KBM-7 (cell line): Measurements from ENCODE around the gene NADK2.

Experiments used
- DNase-seq: peaks from one replicate; pipeline ENCODE4 v3.0.0-alpha.2; 2015
- in situ Hi-C: fragments of 300-500 bp; cut with MboI; formaldehyde crosslinking; loops from 2 replicates; pipeline ENCODE4 v1.14.3; 2020; ENCODE audit warnings: low sequenced_read_pairs, low pct_unique_long_range_greater_than_20kb, mixed read lengths

NADK2 gene

GRCh38 chr5:36252722-36253365, 11.1 kb upstream of the NADK2 start:
- DNase-seq, result no peak
- in situ Hi-C loops, result no loop called here

GRCh38 chr5:36251218-36251617, 9.5 kb upstream of the NADK2 start:
- DNase-seq, result no peak
- in situ Hi-C loops, result no loop called here

GRCh38 chr5:36250427-36250826, 8.7 kb upstream of the NADK2 start:
- in situ Hi-C loops, result no loop called here
- DNase-seq, result no peak

GRCh38 chr5:36246036-36246800, 4.5 kb upstream of the NADK2 start:
- in situ Hi-C loops, result no loop called here
- no peak for DNase-seq

- in situ Hi-C loops, result no loop called here
- no peak for DNase-seq
Observed at GRCh38 chr5:36244076-36244475, 2.4 kb upstream of the NADK2 start.

GRCh38 chr5:36243653-36244052, 1.9 kb upstream of the NADK2 start:
- no peak for DNase-seq
- in situ Hi-C loops, result no loop called here

GRCh38 chr5:36242534-36243485, 1.1 kb upstream of the NADK2 start:
- in situ Hi-C loops, result no loop called here
- DNase-seq, result no peak

- DNase-seq, result peak; percentile 66
- in situ Hi-C loops, result no loop called here
Observed at GRCh38 chr5:36240779-36241630, 720 bp downstream of the NADK2 start.

GRCh38 chr5:36239370-36240293, 2.1 kb downstream of the NADK2 start:
- in situ Hi-C loops, result no loop called here
- no peak for DNase-seq

GRCh38 chr5:36238502-36239295, 3.0 kb downstream of the NADK2 start:
- DNase-seq, result no peak
- in situ Hi-C loops, result no loop called here

GRCh38 chr5:36237751-36238150, 4.0 kb downstream of the NADK2 start:
- DNase-seq, result no peak
- in situ Hi-C loops, result no loop called here

GRCh38 chr5:36236801-36237200, 4.9 kb downstream of the NADK2 start:
- peak; percentile 36 for DNase-seq
- in situ Hi-C loops, result no loop called here

- in situ Hi-C loops, result no loop called here
- DNase-seq, result no peak
Observed at GRCh38 chr5:36232533-36232932, 9.2 kb downstream of the NADK2 start.

GRCh38 chr5:36230151-36230790, 11.5 kb downstream of the NADK2 start:
- no peak for DNase-seq
- in situ Hi-C loops, result no loop called here

GRCh38 chr5:36228505-36228904, 13.2 kb downstream of the NADK2 start:
- DNase-seq, result no peak
- in situ Hi-C loops, result no loop called here

- in situ Hi-C loops, result no loop called here
- no peak for DNase-seq
Observed at GRCh38 chr5:36227046-36227445, 14.7 kb downstream of the NADK2 start.

- in situ Hi-C loops, result no loop called here
- DNase-seq, result no peak
Observed at GRCh38 chr5:36222620-36223019, 19.1 kb downstream of the NADK2 start.
